ENCODE data around the gene NRG3.

DNA sequence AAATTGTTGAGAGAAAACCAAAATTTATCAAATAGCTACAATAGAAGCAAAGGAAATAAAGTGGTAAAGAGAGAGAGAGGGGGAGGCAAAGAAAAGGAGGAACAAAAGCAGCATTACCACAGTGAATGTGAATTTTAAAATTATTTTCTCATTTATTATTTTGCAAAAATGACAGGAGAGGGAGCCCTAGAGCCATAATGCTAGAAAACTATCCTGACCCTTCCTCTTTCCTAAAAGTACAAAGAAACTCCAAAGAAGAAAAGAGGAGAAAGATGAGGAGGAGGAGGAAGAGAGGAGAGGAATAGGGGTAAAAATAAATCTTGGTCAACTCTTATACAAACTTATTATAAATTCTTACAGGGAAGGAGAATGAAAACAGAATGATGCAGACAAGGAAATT, 921.5 kb downstream of the NRG3 start:
- TF ChIP-seq, protein P1, sequence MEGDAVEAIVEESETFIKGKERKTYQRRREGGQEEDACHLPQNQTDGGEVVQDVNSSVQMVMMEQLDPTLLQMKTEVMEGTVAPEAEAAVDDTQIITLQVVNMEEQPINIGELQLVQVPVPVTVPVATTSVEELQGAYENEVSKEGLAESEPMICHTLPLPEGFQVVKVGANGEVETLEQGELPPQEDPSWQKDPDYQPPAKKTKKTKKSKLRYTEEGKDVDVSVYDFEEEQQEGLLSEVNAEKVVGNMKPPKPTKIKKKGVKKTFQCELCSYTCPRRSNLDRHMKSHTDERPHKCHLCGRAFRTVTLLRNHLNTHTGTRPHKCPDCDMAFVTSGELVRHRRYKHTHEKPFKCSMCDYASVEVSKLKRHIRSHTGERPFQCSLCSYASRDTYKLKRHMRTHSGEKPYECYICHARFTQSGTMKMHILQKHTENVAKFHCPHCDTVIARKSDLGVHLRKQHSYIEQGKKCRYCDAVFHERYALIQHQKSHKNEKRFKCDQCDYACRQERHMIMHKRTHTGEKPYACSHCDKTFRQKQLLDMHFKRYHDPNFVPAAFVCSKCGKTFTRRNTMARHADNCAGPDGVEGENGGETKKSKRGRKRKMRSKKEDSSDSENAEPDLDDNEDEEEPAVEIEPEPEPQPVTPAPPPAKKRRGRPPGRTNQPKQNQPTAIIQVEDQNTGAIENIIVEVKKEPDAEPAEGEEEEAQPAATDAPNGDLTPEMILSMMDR (conservative IDR thresholded peaks at IDR 0.05 in 1 of 2, IDR thresholded peaks at IDR 0.05 in 1 of 2; ENCODE audit: low read depth in 1 of 2, low read length in 2 of 2): peak; percentile 16 to 17
- no peak for TF ChIP-seq EZH2 (IDR thresholded peaks at IDR 0.05; ENCODE audit: low read length, missing control alignments)

Measured in fibroblast of lung (primary cell).